8988T (cell line): ENCODE measurements around the gene RYR2.
"Not testable (repeated sequence)": the region's sequence is repeated elsewhere in the genome, so short reads cannot be mapped to it uniquely, and the experiment has no call there.

Experiments
- DNase-seq: peaks from one replicate; pipeline ENCODE4 v3.0.0; 2011

RYR2 gene

DNA sequence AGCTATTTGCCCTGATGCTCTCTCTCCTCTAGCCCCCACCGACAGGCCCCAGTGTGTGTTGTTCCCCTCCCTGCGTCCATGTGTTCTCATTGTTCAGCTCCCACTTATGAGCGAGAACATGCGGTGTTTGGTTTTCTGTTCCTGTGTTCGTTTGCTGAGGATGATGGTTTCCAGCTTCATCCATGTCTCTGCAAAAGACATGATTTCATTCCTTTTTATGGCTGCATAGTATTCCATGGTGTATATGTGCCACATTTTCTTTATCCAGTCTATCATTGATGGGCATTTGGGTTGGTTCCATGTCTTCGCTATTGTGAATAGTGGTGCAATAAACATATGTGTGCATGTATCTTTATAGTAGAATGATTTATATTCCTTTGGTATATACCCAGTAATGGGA lies 110.0 kb downstream of the RYR2 start:
- not testable (repeated sequence) for DNase-seq

DNA sequence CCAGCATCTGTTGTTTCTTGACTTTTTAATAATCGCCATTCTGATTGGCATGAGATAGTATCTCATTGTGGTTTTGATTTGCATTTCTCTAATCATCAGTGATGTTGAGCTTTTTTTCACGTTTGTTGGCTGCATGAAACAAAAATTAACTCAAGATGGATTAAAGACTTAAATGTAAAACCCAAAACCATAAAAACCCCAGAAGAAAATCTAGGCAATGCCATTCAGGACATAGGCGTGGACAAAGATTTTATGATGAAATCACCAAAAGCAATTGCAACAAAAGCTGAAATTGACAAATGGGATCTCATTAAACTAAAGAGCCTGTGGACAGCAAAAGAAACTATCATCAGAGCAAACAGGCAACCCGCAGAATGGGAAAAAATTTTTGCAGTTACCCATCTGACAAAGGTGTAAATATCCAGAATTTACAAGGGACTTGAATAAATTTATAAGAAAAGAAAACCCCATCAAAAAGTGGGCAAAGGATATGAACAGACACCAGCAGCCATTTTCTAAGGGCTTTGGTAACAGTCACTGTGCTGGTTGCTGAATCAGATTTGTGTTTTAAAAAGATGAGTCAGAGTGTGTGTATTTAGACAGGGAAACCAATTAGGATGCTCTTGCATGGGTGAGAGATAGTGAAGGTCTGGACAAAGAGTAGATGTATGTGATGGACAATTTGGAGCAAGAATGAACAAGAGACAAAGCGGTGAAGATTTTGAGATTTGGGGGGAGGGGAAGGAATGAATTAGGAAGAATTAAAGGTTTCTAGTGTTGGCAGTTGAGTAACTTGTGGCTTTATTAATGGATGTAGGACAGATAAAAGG lies 110.7 kb downstream of the RYR2 start:
- DNase-seq, result no peak

DNA sequence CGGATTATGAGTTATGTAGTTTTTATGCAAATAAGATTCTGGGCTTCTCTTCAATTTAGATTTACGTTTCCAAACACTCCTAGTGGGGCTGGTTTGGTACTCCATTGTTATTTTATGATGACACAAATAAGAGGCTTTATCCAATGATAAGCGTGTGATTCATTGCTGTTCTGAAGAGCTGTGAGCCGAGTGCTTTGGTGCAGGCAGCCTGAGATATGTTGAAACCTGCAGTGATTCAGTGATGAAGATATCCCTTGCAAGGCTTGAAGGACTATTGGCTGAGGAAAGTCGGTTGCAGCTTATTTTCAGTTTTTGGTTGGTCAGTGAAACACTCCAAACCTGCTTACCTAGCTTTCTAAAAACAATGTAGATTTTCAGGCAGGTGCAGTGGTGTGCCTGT lies 112.2 kb downstream of the RYR2 start:
- DNase-seq, result no peak

DNA sequence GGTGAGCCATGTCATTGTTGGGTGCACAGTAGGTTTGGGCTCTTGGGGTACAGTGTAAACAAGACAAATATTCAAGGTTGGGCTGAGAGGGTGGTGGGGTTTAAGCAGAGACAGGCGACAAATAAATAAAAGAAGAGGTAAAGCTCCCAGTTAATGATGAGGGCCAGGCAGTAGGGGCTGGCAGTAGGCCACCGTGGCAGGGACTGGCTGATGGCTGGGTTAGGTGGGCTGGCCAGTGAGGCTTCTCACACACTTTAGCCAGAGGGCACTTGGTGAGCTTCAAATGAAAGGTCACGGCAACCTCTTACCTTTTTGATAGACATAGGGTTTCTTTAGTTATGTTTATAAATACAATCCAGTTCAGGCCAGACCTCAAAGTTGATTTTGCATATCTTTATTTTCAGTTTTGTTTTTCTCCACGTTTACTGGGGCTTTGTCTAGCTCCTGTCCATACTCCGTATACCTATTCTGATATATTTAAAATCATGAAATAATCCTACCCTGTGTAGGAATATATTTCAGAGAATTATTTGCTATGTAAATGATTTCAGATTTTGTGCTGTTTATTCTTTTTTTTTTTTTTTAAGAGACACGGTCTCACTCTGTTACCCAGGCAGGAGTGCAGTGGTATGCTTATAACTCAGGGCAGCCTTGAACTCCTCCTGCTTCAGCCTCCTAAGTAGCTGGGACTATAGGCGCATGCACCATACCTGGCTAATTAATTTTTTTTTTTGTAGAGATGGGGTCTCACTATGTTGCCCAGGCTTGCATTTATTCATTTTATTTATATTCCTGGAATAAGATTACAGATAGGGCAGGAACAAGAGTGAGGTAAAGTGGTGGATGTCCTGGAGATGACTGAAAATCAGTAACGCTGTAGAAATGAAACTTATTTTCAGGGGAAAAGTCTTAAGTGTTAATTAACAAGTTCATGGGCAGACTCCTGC lies 122.7 kb downstream of the RYR2 start:
- no peak for DNase-seq

DNA sequence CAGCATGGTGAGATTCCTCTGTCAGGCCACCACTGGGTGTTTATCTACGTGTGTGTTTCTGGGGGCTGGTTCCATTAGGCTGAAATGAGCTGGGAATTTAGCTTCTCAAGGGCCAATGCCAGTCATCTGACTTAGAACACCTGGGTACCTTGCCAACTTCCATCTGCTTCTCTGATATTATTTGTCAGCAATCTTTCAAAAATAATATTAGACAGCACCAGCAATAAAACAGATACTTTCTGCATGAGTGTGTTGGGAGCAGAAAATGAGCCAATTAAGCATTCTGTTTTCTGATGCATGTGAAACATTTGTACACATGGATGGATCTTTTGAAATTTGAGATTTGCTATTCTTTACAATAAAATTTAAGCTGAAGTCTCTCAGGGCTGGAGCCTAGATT lies 124.1 kb downstream of the RYR2 start:
- no peak for DNase-seq

DNA sequence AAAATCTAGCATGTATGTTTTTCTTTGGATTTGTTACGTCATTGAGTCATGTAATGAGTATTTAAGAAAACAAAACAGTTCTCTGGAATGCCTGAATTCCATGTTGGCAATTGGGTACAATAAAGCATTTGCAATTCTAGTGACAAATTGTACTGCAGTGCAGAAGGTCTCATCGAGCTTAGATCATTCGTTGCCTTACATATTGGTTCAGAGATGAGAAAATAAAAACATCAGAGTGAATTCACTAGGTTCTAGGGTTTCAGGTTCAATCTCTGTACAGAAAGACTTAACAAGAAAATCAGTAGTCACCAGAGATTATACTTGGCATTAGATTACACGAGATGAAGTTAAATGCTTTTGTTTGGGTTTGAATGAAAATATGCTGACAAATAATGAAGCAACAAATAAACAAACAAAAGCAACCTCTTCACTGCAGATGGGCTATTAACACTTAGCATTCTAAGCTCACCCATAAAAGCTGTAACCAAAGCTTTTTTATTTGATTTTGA lies 124.7 kb downstream of the RYR2 start:
- DNase-seq, result no peak

DNA sequence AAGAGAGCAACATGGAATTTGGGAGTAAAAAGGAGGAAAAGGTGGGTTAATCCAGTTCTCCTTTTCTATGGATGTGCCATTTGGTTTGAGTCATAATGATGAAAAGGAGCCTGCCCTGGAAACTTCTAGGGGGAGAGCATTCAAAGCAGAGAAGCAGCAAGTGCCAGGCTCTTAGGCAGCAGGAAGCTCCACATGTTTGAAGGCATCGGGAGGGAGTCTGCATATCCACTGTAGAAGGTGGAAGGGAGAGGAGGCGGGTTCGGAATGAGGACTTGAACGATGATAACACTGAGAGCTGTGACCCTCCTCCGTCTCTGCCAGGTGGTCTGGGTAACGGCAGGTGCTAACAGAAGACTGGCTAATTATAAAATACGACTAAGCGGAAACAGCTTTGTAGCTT lies 128.2 kb downstream of the RYR2 start:
- no peak for DNase-seq

DNA sequence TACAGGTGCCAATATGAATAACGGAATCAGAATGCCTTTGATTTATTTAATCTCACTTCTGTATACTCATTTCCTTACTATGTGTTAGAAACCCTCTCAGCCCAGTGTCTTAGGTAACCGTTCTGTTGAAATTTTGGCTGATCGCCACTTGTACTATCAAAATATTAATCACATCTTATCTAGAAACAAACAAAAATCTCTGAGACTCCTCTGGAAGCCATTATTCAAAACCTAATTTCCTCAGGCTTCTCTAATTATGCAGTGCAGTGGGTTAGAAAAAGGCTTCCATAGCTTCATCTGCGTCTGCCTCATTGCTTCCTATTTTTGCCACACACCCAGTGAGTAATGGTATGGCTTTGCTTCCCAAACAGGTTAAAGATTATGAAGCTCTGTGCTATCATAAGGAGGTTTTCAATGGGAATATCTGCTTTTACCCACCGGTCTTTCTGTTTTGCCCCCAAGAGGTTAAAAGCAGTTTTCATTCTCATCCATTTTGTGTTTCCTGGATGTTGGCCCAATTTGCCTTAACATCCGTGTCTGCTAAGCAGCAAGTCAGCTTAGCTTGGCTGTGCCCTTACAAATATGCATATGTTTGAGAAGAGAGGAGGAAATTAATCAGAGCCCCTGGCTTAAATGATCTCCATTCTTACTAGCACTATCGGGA lies 129.6 kb downstream of the RYR2 start:
- DNase-seq, result no peak

DNA sequence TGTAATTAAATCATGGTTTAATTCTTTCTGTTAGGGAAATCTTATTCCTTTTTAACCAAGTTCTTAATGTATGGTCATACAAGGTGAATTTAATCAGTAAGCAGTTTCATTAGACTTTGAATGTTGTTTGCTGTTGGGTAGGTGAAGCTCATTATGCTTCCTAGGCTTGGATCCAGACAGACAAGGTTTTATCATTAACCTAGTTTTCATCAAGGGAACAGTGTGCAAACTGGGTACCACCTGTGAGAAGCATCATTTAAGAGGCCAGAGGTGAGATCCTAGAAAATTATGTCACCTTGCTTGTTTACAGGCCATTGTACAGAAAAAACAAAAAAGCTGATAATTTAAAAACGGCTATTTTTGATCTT lies 130.1 kb downstream of the RYR2 start:
- no peak for DNase-seq

DNA sequence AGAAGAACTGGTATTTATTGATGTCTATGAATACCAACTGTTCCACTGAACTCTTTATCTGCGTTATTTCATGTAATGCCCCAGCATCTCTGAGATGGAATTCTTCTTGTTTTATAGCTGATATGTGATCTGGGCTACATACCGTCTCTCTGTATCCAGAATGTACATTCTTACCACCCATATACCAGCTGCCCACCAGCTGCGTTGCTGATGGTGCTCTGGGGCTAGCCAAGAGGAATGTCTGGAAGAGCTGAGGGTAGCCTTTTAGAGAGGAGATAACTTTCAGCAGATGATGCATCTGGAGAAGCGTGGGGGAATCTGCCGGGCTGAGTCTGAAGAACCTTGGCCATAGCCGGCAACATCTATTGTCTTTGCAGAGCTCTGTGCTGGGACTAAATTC lies 137.5 kb downstream of the RYR2 start:
- no peak for DNase-seq

DNA sequence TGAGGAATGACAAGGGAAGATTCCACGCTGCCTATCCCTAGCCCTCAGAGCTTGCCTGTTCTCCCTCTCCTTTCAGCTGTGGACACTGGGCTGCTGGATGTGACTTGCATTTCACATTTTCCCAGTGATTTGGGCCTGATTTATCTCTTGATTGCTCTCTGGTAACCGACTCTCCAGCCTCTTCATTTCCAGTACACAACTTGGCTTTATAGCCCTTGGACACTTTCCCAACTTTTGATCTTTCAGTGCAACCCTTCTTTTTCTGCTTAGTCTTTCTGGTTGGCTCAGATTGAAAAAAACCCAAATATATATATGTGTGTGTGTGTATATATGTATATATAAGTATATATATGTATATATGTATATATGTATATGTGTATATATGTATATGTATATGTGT lies 138.3 kb downstream of the RYR2 start:
- no peak for DNase-seq

DNA sequence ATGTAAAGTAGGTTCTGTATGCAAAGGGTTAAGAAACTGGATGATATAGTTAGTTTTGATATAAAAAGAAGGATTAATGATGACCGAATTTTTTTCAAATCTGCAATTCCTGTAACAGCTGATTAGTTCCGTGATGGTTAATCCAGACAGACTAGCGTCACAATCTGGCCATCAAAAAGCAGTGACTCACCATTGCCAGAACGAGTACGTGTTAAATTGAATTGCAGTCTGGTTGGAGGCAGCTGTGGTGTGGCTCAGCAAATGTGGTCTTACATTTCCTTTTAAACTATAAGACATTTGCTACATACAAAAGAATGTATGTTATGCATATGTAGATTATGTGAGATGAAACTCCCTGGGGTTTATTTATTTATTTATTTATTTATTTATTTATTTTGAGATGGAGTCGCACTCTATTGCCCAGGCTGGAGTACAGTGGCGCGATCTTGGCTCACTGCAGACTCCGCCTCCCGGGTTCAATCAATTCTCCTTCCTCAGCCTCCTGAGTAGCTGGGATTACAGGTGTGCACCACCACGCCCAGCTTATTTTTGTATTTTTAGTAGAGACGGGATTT lies 139.8 kb downstream of the RYR2 start:
- DNase-seq, result no peak

DNA sequence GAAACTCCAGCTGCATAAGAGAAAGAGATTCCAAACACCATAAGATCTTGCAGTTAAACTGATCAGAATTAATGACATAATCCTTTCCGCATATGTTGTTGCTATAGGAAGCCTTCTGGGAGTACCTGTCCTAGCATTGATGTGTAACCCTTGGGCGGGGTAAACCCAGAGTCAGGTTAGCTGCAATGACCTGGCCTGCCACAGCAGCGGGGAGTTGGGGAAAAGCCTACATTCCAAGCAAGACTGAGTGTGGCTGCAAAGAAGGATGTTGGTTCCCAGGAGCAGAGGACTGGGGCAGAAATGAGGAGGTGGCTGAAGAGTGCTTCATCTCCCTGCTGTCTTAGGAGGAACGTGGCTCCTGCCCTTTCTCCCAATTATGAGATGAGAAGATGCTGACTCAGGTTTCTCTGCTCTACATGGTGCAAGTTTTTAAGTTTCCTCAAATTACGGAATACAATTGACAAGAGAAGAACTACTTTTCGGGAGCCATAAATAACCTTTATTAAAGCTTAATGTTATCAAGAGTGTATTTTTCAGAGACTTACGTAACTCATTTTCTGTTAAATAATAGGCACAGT lies 142.1 kb downstream of the RYR2 start:
- DNase-seq, result no peak

DNA sequence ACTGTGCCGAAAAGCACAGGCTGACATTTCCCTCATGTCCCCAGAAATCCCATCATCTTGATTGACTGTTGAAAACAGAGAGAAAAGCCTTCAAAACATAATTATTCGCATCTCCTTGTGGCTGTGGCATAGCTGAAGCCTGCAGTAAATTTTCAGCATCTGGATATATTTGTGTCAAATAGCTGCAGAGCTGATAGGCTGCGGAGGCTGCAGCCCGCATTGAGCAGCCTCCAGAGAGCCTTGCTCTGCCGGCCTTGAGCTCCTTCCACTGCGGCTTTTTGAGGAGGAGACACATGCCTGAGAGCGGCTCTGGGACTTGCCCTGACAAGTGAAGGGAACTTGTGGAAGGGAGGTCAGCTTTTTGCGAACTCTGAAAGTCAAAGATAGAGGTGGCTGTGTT lies 144.7 kb downstream of the RYR2 start:
- DNase-seq, result no peak

DNA sequence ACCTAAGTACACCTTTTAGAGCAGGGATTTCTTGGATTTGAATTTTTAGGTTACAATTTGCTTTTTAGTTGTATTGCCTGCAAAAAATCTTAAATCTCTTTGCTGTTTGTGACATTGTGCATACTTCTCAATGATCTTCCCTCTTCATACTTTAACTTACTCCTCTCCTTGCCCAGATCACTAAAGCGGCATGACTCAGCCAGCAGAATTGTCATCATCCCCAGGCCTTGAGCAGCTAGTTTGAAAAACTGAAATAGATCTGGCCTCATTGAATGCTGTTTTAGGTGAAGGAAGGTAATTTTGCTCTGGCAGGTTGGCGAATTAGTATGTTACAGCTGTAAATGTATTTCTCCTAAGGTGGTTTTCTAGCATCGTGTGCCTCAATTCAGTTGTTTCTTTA lies 145.9 kb downstream of the RYR2 start:
- no peak for DNase-seq

DNA sequence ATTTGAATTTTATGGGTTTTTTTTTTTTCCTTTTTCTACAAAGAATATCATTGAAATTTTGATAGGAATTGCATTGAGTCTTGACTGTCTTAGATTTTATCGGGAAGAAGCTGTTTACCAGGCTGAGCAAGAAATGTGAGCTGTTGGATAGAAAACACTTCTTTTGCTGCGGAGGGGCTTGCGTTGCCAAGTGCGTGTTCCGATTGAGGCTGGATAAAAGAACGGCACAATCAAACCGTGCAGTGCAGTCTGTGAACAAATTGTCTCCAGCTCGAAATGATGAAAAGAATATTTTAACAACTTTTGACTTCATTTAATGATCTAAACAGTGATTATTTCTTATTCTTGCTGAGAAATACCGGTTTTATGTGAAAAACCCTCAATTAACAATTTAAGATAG lies 149.4 kb downstream of the RYR2 start:
- DNase-seq, result no peak

DNA sequence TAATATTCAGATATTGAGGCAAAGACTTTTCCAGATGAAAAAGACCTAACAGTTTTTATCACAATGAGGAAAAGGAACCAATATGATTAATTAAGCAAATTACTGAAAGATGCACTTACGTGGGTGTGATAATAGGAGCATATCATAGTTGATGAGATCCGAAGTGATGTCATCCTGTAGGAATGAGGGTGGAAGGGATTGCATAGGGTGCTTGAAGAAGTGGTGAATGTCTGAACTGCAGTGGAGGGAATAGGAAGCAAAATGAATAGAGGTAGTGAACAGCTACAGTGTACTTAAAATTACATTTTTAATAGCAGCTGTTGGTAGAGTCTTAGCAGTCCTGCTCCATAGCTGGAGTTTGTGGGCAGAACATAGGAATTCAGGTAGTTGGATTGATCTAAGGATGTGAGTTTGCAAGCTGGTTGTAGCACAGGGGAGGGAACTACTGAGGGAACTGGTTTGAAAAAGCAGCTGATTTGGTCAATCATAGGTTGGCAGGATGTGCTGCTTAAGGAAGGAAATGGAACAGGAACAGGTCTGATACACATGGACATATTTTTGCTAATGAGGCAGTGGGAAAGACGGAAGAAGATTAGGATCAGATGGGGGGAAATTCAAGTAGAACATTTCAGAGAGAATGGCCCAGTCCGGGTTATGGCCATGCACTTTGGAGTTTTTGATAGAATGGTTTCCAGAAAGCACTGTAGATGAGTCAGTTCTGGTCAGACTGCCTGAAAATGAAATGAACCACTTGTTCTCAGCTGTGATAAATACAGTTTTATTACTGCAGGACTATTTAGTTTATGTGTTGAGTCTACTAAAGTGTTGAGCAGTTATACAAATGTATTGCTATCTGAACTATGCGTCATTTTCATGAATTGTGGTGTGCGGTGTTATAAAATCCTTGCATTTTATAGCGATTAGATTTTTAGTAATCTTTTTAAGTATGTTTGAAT lies 155.8 kb downstream of the RYR2 start:
- no peak for DNase-seq

DNA sequence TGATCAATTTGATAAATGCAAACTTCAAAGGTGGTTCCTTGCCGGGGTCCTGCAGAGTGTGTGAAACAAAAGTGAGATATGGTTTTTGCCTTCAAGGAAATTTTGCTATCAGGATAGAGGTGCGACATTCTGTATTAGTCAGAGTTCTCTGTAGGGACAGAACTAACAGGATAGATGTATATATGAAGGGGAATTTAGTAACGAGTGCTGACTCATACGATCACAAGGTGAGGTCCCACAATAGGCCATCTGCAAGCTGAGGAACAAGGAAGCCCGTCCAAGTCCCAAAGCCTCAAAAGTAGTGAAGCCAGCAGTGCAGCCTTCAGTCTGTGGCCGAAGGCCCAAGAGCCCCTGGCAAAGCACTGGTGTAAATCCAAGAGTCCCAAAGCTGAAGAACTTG lies 157.0 kb downstream of the RYR2 start:
- no peak for DNase-seq

DNA sequence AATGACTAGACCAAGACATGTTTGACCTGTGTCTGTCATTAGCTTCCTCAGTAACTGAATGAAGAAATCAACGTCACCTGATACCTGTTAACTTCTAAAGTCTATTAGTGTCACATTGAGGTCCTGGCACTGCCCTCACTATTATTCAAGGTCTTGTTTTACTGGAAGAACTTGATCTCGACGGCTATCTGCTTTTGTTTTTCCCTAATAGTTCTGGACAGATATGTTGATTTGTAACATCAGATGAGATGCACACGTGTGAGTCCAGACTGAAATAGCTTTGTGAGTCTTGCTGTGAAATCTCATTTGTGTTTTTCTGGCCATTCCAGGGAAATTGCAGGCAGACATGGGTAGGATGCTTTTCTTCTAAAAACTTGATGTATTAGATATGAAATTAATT lies 159.2 kb downstream of the RYR2 start:
- no peak for DNase-seq

DNA sequence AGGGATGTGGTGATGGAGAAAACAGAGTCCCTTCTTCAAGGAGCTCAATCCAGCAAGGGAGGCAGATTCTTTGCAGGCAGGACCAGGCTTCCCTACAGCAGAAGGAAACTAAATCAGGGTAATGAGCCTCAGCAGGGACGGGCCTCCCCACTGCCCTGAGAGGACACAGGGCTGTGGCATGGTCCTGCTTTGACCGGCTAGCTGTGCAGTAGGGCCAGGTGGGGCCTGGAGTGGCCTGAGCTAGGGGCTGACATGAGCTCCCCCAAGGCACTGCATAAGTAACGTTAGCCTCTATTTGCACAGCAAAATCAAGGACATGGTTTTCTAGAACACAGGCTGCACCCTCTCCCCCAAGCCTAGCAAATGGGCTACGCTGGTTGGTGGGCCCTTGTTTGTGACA lies 162.9 kb downstream of the RYR2 start:
- no peak for DNase-seq

DNA sequence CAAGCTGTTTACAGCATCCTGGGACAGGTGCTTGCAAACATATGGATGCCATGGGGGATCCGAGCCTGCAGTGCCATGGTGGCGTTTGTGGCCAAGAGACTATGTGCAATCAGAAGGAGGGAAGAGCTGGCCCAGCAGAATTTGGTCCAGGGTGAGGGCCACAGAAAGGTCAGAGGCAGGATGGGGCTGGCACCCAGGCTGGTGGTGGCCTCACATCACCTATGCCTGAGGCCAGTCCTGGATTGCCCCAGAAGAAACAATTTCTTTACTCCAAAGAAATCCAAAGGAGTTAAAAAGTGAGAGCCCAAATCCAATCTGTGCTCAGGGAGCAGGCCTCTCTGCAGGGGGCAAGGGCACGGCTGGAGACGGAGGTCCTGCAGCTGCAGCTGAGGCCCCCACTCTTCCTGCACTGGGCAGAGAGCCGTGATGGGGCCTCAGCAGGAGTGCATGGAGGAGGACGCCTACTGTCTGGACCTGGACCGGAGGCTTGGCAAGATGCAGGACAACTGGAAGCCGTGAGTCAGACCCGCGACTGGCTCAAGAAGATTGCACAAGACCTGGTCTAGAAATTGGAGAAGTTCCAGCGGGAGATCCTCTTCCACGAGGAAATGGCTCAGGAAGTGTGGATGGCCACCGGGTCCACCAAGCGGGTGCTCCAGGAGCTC lies 163.5 kb downstream of the RYR2 start:
- DNase-seq, result no peak
